ENCODE data around the gene ANO2.

- no peak for TF ChIP-seq POLR2A (IDR thresholded peaks at IDR 0.05; ENCODE audit: low read length)
- no peak for TF ChIP-seq GATA1 (IDR thresholded peaks at IDR 0.05; ENCODE audit: low read depth, low read length)
Measured at GRCh38 chr12:5705791-5706190, 239.3 kb downstream of the ANO2 start.
